ENCODE results near the gene TBL3. TPM values are rescaled to one million over a fixed set of nuclear protein-coding genes. Genes with fewer than 3 reads are reported as not detected.

TBL3 gene
- total RNA-seq, 2 experiments from 2014 or later, result 49.9 to 67.2 TPM

DNA sequence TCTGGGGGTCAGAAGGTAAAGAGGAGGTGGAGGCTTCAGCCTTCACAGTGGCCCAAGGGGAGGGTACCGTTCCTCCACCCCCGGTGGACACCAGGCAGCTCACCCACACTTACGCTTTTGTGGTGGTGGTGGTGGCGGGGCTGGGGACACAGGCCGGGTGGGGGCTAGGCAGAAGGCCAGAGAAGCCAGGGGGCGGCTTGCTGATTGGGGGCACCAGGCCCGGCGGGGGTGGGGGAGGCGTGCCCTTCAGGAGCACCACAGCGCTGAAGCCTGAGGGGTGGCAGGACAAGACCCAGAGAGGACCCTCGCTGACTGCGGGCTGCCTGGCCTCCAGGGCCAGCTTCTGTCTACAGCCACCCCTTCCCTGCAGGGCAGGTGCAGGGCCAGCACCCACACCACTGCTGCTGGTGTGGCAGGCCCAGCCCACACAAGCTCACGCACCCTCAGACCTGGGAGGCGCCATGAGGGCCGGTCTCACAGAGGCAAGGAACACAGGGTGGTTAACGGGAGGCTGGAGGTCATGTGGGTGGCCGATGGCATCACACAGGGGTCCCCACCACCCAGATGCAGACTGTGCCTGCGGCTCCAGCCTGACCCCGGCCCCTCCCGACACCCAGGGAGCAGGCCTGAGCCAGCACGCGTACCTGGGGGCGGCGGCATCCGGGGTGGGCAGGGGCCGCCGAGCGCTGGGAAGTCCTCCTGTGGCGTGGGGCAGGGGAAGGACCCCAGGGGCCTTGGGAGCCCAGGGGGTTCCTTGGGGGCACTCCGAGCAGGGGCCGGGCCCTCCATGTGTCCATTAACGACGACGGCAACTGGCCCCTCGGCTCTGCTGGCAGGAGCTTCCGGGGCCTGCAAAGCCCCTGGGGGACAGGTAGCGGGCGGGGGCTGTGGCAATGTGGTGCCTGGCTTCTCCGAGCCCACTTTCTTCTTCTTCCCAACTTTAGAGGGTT lies 27.3 kb downstream of the TBL3 start:
- intact Hi-C loops (cut with micrococcal nuclease; ENCODE audit: unreplicated experiment), result no loop called here
- Histone ChIP-seq H3K36me3 (ENCODE audit: insufficient read depth, low read length) (peaks cover 84% of the 10 kb centered on the region), H3K27ac (ENCODE audit: low read depth, low read length, poor library complexity, severe bottlenecking) (no peak overlapping the region), H3K4me3 (ENCODE audit: low read depth, low read length, poor library complexity, severe bottlenecking) (no peak overlapping the region), H3K4me2 (ENCODE audit: low read length) (no peak overlapping the region), H4K20me1 (ENCODE audit: insufficient read depth, low read length) (no peaks in the 10 kb centered on the region; the same call in 1 of the 2 replicates), H3K9me3 (ENCODE audit: low read length) (no peaks in the 10 kb centered on the region), H3K9me2 (ENCODE audit: insufficient read depth, low read length) (no peaks in the 10 kb centered on the region), H3K4me1 (ENCODE audit: insufficient read depth, low read length, poor library complexity, severe bottlenecking) (peaks cover 4% of the 10 kb centered on the region), H2AFZ (ENCODE audit: low read length) (no peak overlapping the region), H3K79me2 (ENCODE audit: insufficient read depth, low read depth, low read length) (no peaks in the 10 kb centered on the region; the same call in 1 of the 2 replicates)
- DNase-seq (ENCODE audit: low spot score), result no peak
- ChIA-PET CTCF (ENCODE audit: unreplicated experiment) (no interaction called here), POLR2A (no interaction called here)
- TF ChIP-seq, protein P1, sequence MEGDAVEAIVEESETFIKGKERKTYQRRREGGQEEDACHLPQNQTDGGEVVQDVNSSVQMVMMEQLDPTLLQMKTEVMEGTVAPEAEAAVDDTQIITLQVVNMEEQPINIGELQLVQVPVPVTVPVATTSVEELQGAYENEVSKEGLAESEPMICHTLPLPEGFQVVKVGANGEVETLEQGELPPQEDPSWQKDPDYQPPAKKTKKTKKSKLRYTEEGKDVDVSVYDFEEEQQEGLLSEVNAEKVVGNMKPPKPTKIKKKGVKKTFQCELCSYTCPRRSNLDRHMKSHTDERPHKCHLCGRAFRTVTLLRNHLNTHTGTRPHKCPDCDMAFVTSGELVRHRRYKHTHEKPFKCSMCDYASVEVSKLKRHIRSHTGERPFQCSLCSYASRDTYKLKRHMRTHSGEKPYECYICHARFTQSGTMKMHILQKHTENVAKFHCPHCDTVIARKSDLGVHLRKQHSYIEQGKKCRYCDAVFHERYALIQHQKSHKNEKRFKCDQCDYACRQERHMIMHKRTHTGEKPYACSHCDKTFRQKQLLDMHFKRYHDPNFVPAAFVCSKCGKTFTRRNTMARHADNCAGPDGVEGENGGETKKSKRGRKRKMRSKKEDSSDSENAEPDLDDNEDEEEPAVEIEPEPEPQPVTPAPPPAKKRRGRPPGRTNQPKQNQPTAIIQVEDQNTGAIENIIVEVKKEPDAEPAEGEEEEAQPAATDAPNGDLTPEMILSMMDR (conservative IDR thresholded peaks at IDR 0.05; ENCODE audit: low read length), result no peak
- TF ChIP-seq EZH2phosphoT487 (IDR thresholded peaks at IDR 0.05; ENCODE audit: borderline replicate concordance, low read depth, low read length), result no peak
- BruUV-seq (replicated peaks), result no TSS peak

DNA sequence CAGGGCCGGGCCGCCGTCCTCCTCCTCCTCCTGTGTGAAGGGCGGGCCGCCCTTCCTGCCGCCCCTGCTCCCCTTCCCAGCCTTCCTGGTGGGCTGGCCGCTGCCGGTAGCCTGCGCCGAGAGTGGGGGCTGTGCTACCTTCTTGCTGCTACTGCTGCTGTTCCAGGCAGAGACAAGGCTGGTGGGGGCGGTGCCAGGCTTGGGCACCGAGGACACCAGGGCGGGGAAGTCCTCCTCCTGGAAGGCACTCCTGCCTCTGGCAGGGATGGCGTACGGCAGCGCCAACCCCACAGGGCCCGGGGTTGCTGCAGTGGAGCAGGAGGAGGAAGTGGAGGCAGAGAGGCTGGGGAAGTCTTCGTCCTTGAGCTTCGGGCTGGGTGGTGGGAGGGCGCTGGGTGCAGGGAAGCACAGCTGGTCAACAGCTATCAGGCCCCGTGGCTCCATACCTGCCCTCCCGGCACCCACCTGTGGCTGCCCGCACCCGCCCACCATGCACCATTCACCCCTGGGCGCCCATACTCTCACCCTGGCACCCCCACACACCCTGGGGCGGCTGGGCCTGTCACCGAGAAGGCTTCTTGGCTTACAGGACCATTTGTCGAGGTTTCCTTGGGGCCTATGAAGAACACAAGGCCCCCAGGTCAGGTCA lies 28.1 kb downstream of the TBL3 start:
- no peak overlapping the region for H3K4me2 ChIP-seq (ENCODE audit: low read length)
- H3K9me3 ChIP-seq (ENCODE audit: low read length), result no peaks in the 10 kb centered on the region
- TF ChIP-seq, protein P1 (conservative IDR thresholded peaks at IDR 0.05; ENCODE audit: low read length), result no peak
- no peak for TF ChIP-seq EZH2phosphoT487 (IDR thresholded peaks at IDR 0.05; ENCODE audit: borderline replicate concordance, low read depth, low read length)
- no peaks in the 10 kb centered on the region for H3K9me2 ChIP-seq (ENCODE audit: insufficient read depth, low read length)
- H3K27ac ChIP-seq (ENCODE audit: low read depth, low read length, poor library complexity, severe bottlenecking), result no peak overlapping the region
- no peak overlapping the region for H2AFZ ChIP-seq (ENCODE audit: low read length)
- ChIA-PET POLR2A (no interaction called here), CTCF (ENCODE audit: unreplicated experiment) (no interaction called here)
- no peaks in the 10 kb centered on the region; the same call in 1 of the 2 replicates for H4K20me1 ChIP-seq (ENCODE audit: insufficient read depth, low read length)
- no peak overlapping the region for H3K4me3 ChIP-seq (ENCODE audit: low read depth, low read length, poor library complexity, severe bottlenecking)
- no TSS peak for BruUV-seq (replicated peaks)
- intact Hi-C loops (cut with micrococcal nuclease; ENCODE audit: unreplicated experiment), result no loop called here
- H3K79me2 ChIP-seq (ENCODE audit: insufficient read depth, low read depth, low read length), result no peaks in the 10 kb centered on the region; the same call in 1 of the 2 replicates
- peaks cover 9% of the 10 kb centered on the region for H3K4me1 ChIP-seq (ENCODE audit: insufficient read depth, low read length, poor library complexity, severe bottlenecking)
- peaks cover 86% of the 10 kb centered on the region for H3K36me3 ChIP-seq (ENCODE audit: insufficient read depth, low read length)
- DNase-seq (ENCODE audit: low spot score), result no peak
